Heart right ventricle (tissue), 16 donors: ENCODE results near the gene SLC19A1. TPM values are rescaled to one million over a fixed set of nuclear protein-coding genes. Genes with fewer than 3 reads are reported as not detected.

Source experiments
- ATAC-seq, 8 donors: fragments of 200-7000 bp; cut with Tn5 transposase; one replicate each; pipeline ENCODE4 v1.9.1; 2020; ENCODE audit warnings: mild to moderate bottlenecking in 8 of 8, moderate library complexity in 8 of 8, moderate number of reproducible peaks in 1 of 8
- DNase-seq, 2 donors: peaks; one replicate each; pipeline ENCODE4 v3.0.0-alpha.2; 2020
- H3K27ac ChIP-seq, 10 donors: fragments of 200-600 bp; sonication (generic) in 2 of 10; one replicate each; pipeline versions ENCODE4 v1.5.0 to v1.8.0; 2020 to 2022; ENCODE audit warnings: mild to moderate bottlenecking in 3 of 10
- H3K27me3 ChIP-seq, 7 donors: fragments of 200-600 bp; one replicate each; pipeline ENCODE4 v1.8.0; 2021 to 2022; ENCODE audit warnings: mild to moderate bottlenecking in 2 of 7
- H3K36me3 ChIP-seq, 9 donors: fragments of 200-600 bp; sonication (generic) in 1 of 9; one replicate each; pipeline versions ENCODE4 v1.5.0 to v1.8.0; 2020 to 2022; ENCODE audit warnings: mild to moderate bottlenecking in 2 of 9
- H3K4me1 ChIP-seq, 9 donors: fragments of 200-600 bp; sonication (generic) in 1 of 9; one replicate each; pipeline versions ENCODE4 v1.5.0 to v1.8.0; 2020 to 2022; ENCODE audit warnings: mild to moderate bottlenecking in 4 of 9
- H3K4me3 ChIP-seq, 10 donors: fragments of 200-600 bp; sonication (generic) in 2 of 10; one replicate each; pipeline versions ENCODE4 v1.5.0 to v1.8.0; 2020 to 2022; ENCODE audit warnings: mild to moderate bottlenecking in 7 of 10, moderate library complexity in 2 of 10
- H3K9me3 ChIP-seq, 11 donors: fragments of 200-600 bp in 10 of 11; sonication (generic) in 2 of 11; one replicate each; pipeline versions ENCODE4 v1.5.0 to v1.8.0; 2013 to 2022; ENCODE audit warnings: mild to moderate bottlenecking in 2 of 11, control low read depth in 1 of 11, moderate library complexity in 1 of 11
- CTCF ChIP-seq, 9 donors: fragments of 200-600 bp; sonication (generic) in 2 of 9; IDR thresholded peaks; one replicate each; pipeline versions ENCODE4 v1.5.0 to v1.8.0; 2021 to 2022; ENCODE audit warnings: antibody characterized with exemption in 9 of 9, mild to moderate bottlenecking in 5 of 9, moderate library complexity in 1 of 9
- WGBS, 2 donors: extraction: QIAGEN DNeasy Blood & Tissue Kit; methylation state at CpG; one replicate each; pipeline ENCODE4 v1.1.7; 2013; ENCODE audit warnings: inconsistent platforms in 1 of 2; 5-methylcytosine and 5-hydroxymethylcytosine counted together
- intact Hi-C, 10 donors: fragments of 100-400 bp; cut with DNase I; formaldehyde crosslinking; loops; one replicate each; pipeline versions ENCODE4 v1.11.1 to v1.14.2; 2022
- polyA plus RNA-seq, 2 donors: library from polyadenylated mRNA; stranded (reverse); fragments of 200-250 nt; gene quantifications; one replicate each; pipeline ENCODE4 v1.2.3, GENCODE V29; 2013
- total RNA-seq, 10 donors: library from RNA; stranded (reverse); fragmentation: NEBNext Ultra II Directional in 3 of 10; extraction: Animal tissue kit (Norgen Biotek cat#: 25700) in 3 of 10; gene quantifications; one replicate each; pipeline versions ENCODE4 v1.2.1 to v1.2.4, GENCODE V29; 2021 to 2023
- donor health status: Arrhythmogenic right ventricular cardiomyopathy.
- donor health status: ischemic (EF 13 %, LVEDD 7.1; RV severe dilation, severe dysfunction).
- donor health status: healthy with polysubstance abuse.
- donor health status: DM: no; HTN: yes; CAD: no.
- donor health status: DM: no; HTN: no; CAD: no.
- donor health status: ischemic (EF 25% LVEDD 6.9; RV normal size, moderate dysfunction).
- donor health status: ischemic (EF 25% LVEDD 5.7; RV mildly dilated, moderate dysfunction).
- donor health status: healthy.
- donor health status: DM: yes; HTN: yes; CAD: no.
- donor health status: Ischemic cardiomyopathy.
- donor health status: ischemic (EF 35%, LVEDD 5.7; RV mildly dilated, moderate dysfunction).
- donor health status: nonischemic (EF 11% LVEDD 7.7; RV severe dilation, severe dysfunction).
- donor health status: DM: yes; HTN: yes; CAD: no.
- donor health status: PGD.
- donor health status: ischemic (EF 29% LVEDD 5.4; RV normal size, mild dysfunction).
- donor health status: nonischemic (EF 23%, LVEDD 6.1; RV moderate dilation, normal function).

SLC19A1 gene
- total and polyA plus RNA-seq, 12 donors, result 1.5 to 8.5 (median 3.8) TPM

GRCh38 chr21:45554477-45555175, 12.4 kb upstream of the SLC19A1 start:
- H3K27ac ChIP-seq, result peak overlapping the region in 4 of 10 donors; percentile 10 to 92 (median 60)
- H3K9me3 ChIP-seq, result no peaks in the 10 kb centered on the region
- peaks cover 0 to 43% (median 6%) of the 10 kb centered on the region in 9 donors for H3K4me1 ChIP-seq
- peak overlapping the region in 9 of 10 donors; percentile 37 to 72 (median 56) for H3K4me3 ChIP-seq
- H3K27me3 ChIP-seq, result peaks cover 0 to 18% (median 0%) of the 10 kb centered on the region in 7 donors
- DNase-seq, result peak; percentile 73 to 90
- WGBS, 2 donors, result 1 to 5% methylated on average over 45 to 53 of the region's 53 CpGs
- no peaks in the 10 kb centered on the region for H3K36me3 ChIP-seq
- TF ChIP-seq CTCF (IDR thresholded peaks at IDR 0.05), result peak; percentile 74 to 82 (median 78)
- ATAC-seq, result peak; percentile 68 to 87 (median 82)
- intact Hi-C loops, result loop anchor here (2.0 to 10.0 kb wide), 6 partner anchors 38 to 370 kb away; no protein-coding TSS in a partner anchor

GRCh38 chr21:45552696-45553391, 10.6 kb upstream of the SLC19A1 start:
- intact Hi-C loops, result loop anchor here in 1 of 10 donors (5.0 to 10.0 kb wide), 2 partner anchors 261 to 372 kb away; no protein-coding TSS in a partner anchor
- 88% methylated on average over 29 of the region's 29 CpGs for WGBS, 2 donors
- Histone ChIP-seq H3K27me3 (peaks cover 0 to 18% (median 0%) of the 10 kb centered on the region in 7 donors), H3K4me3 (no peak overlapping the region), H3K9me3 (peaks cover 0 to 7% (median 0%) of the 10 kb centered on the region in 11 donors), H3K27ac (peak overlapping the region in 1 of 10 donors; percentile 89), H3K36me3 (no peaks in the 10 kb centered on the region), H3K4me1 (peaks cover 0 to 43% (median 6%) of the 10 kb centered on the region in 9 donors)
- no peak for TF ChIP-seq CTCF (IDR thresholded peaks at IDR 0.05)
- no peak for DNase-seq
- ATAC-seq, result no peak

GRCh38 chr21:45551783-45552695, 9.8 kb upstream of the SLC19A1 start:
- intact Hi-C loops, result loop anchor here in 1 of 10 donors (5.0 to 10.0 kb wide), 2 partner anchors 260 to 373 kb away; no protein-coding TSS in a partner anchor
- Histone ChIP-seq H3K36me3 (no peaks in the 10 kb centered on the region), H3K4me1 (peaks cover 0 to 43% (median 6%) of the 10 kb centered on the region in 9 donors), H3K9me3 (peaks cover 0 to 7% (median 0%) of the 10 kb centered on the region in 11 donors), H3K27ac (peak overlapping the region in 3 of 10 donors; percentile 15 to 89 (median 44)), H3K4me3 (peak overlapping the region in 1 of 10 donors; percentile 20), H3K27me3 (peaks cover 0 to 18% (median 0%) of the 10 kb centered on the region in 7 donors)
- ATAC-seq (no peak), DNase-seq (no peak)
- 91 to 92% methylated on average over 35 of the region's 35 CpGs for WGBS, 2 donors
- TF ChIP-seq CTCF (IDR thresholded peaks at IDR 0.05), result no peak
